PC-9 (cell line): ENCODE measurements around the gene GSK3B. TPM values are rescaled to one million over a fixed set of nuclear protein-coding genes. Genes with fewer than 3 reads are reported as not detected.

Experiments
- BruUV-seq: library from RNA; stranded (reverse); fragments of 400-500 nt; replicated peaks from 2 replicates; lab custom pipeline; 2021; lab: Mats Ljungman, UMichigan
- CTCF ChIA-PET: fragments of 300-600 bp; sonication (Branson Sonifier 250); formaldehyde crosslinking; loops from one replicate; lab custom pipeline; 2022; ENCODE audit warnings: antibody characterized with exemption; lab: Charles Lee
- POLR2A ChIA-PET: fragments of 300-600 bp; sonication (Branson Sonifier 250); formaldehyde crosslinking; loops from one replicate; lab custom pipeline; 2022; ENCODE audit warnings: antibody characterized with exemption; ENCODE audit not compliant: unreplicated experiment; lab: Charles Lee
- DNase-seq, 2 experiments: peaks; one replicate each; pipeline versions ENCODE4 v3.0.0 to v3.0.0-alpha.2; 2015 to 2022; ENCODE audit warnings: mixed read lengths in 1 of 2
- H2AFZ ChIP-seq: fragments of 200-600 bp; sonication (generic); 2 replicates; pipeline ENCODE4 v1.8.1; 2017; ENCODE audit warnings: antibody characterized with exemption
- H3F3A ChIP-seq: fragments of 200-600 bp; sonication (generic); 2 replicates; pipeline ENCODE4 v1.8.1; 2017; ENCODE audit warnings: antibody characterized with exemption, mild to moderate bottlenecking, low read depth; ENCODE audit not compliant: insufficient read depth
- H3K27ac ChIP-seq: fragments of 200-600 bp; sonication (generic); 2 replicates; pipeline ENCODE4 v1.6.1; 2016; ENCODE audit warnings: mixed run types
- H3K27me3 ChIP-seq: fragments of 200-600 bp; sonication (generic); 2 replicates; pipeline ENCODE4 v1.6.1; 2016; ENCODE audit warnings: low read depth, mixed run types; ENCODE audit not compliant: insufficient read depth
- H3K36me3 ChIP-seq: fragments of 200-600 bp; sonication (generic); 2 replicates; pipeline ENCODE4 v1.6.1; 2016; ENCODE audit warnings: low read depth, mixed run types
- H3K4me1 ChIP-seq: fragments of 200-600 bp; sonication (generic); replicated peaks from 2 replicates; pipeline ENCODE4 v1.6.1; 2016; ENCODE audit warnings: mixed run types; ENCODE audit not compliant: insufficient read depth
- H3K4me2 ChIP-seq: fragments of 200-600 bp; sonication (generic); 2 replicates; pipeline ENCODE4 v1.6.1; 2017; ENCODE audit warnings: mixed run types
- H3K4me3 ChIP-seq: fragments of 200-600 bp; sonication (generic); 2 replicates; pipeline ENCODE4 v1.6.1; 2016; ENCODE audit warnings: mixed run types
- H3K79me2 ChIP-seq: fragments of 200-600 bp; sonication (generic); 2 replicates; pipeline ENCODE4 v1.6.1; 2017; ENCODE audit warnings: low read depth, mixed run types
- H3K9me2 ChIP-seq: fragments of 200-600 bp; sonication (generic); 2 replicates; pipeline ENCODE4 v1.8.1; 2017; ENCODE audit warnings: mild to moderate bottlenecking; ENCODE audit not compliant: insufficient read depth
- H3K9me3 ChIP-seq: fragments of 200-600 bp; sonication (generic); 2 replicates; pipeline ENCODE4 v1.8.1; 2016; ENCODE audit warnings: low read depth; ENCODE audit not compliant: insufficient read depth
- H4K20me1 ChIP-seq: fragments of 200-600 bp; sonication (generic); 2 replicates; pipeline ENCODE4 v1.8.1; 2017; ENCODE audit not compliant: insufficient read depth
- CTCF ChIP-seq: fragments of 200-600 bp; sonication (generic); conservative IDR thresholded peaks from 2 replicates; pipeline ENCODE4 v1.6.1; 2017; ENCODE audit warnings: mixed run types, antibody characterized with exemption, mild to moderate bottlenecking, moderate library complexity
- EZH2 ChIP-seq: fragments of 200-600 bp; sonication (generic); IDR thresholded peaks from 2 replicates; pipeline ENCODE4 v1.8.0; 2017; ENCODE audit warnings: antibody characterized with exemption, low read depth
- intact Hi-C: fragments of 100-400 bp; cut with micrococcal nuclease; formaldehyde crosslinking; loops from one replicate; pipeline ENCODE4 v1.10.0; 2022; ENCODE audit not compliant: unreplicated experiment
- total RNA-seq: library from RNA; stranded (reverse); gene quantifications from 2 replicates; pipeline ENCODE4 v1.2.3, GENCODE V29; 2021

GSK3B gene
- total RNA-seq, 1 experiment from 2014 or later, result 62.0 TPM

- intact Hi-C loops, result no loop called here
- H3K4me2 ChIP-seq, result no peak overlapping the region
- no peak overlapping the region for H3K4me3 ChIP-seq
- no peaks in the 10 kb centered on the region for H3K79me2 ChIP-seq
- peaks cover 6% of the 10 kb centered on the region; the same call in 1 of the 2 replicates for H3K4me1 ChIP-seq
- H3K27ac ChIP-seq, result no peak overlapping the region
- no peaks in the 10 kb centered on the region for H4K20me1 ChIP-seq
- H2AFZ ChIP-seq, result no peak overlapping the region
- CTCF ChIA-PET, result no interaction called here
- POLR2A ChIA-PET, result no interaction called here
- no TSS peak for BruUV-seq
- H3K27me3 ChIP-seq, result no peaks in the 10 kb centered on the region
- H3F3A ChIP-seq, result no peaks in the 10 kb centered on the region
- DNase-seq, result no peak
- no peaks in the 10 kb centered on the region for H3K36me3 ChIP-seq
- H3K9me2 ChIP-seq, result no peaks in the 10 kb centered on the region
- no peak for TF ChIP-seq EZH2
- 0 out of 2 replicates have a peak, but pooled peaks cover 6% of the 10 kb centered on the region for H3K9me3 ChIP-seq
Observed at GRCh38 chr3:120130656-120131055, 36.4 kb upstream of the GSK3B start.

GRCh38 chr3:120129718-120130513 lies 35.7 kb upstream of the GSK3B start:
- Histone ChIP-seq H3K27ac (no peak overlapping the region), H3K79me2 (no peaks in the 10 kb centered on the region), H3F3A (no peaks in the 10 kb centered on the region), H2AFZ (no peak overlapping the region), H3K4me3 (no peak overlapping the region), H3K4me2 (no peak overlapping the region), H3K27me3 (no peaks in the 10 kb centered on the region), H3K9me2 (no peaks in the 10 kb centered on the region), H4K20me1 (no peaks in the 10 kb centered on the region), H3K4me1 (no peaks in the 10 kb centered on the region), H3K36me3 (no peaks in the 10 kb centered on the region), H3K9me3 (0 out of 2 replicates have a peak, but pooled peaks cover 1% of the 10 kb centered on the region)
- ChIA-PET CTCF (no interaction called here), POLR2A (no interaction called here)
- TF ChIP-seq EZH2 (no peak), CTCF (no peak)
- intact Hi-C loops, result no loop called here
- DNase-seq, result no peak
- no TSS peak for BruUV-seq

- Histone ChIP-seq H2AFZ (no peak overlapping the region), H3K4me2 (no peak overlapping the region), H3K9me2 (no peaks in the 10 kb centered on the region), H3K4me1 (no peaks in the 10 kb centered on the region), H3K36me3 (no peaks in the 10 kb centered on the region), H4K20me1 (no peaks in the 10 kb centered on the region), H3K27ac (no peak overlapping the region), H3K4me3 (no peak overlapping the region), H3K9me3 (no peaks in the 10 kb centered on the region), H3F3A (no peaks in the 10 kb centered on the region), H3K27me3 (no peaks in the 10 kb centered on the region), H3K79me2 (no peaks in the 10 kb centered on the region)
- CTCF ChIA-PET, result no interaction called here
- POLR2A ChIA-PET, result interaction anchor here (0.6 to 0.7 kb wide), 2 partner anchors 34 to 60 kb away, joined by 3 read pairs; no protein-coding TSS in a partner anchor
- intact Hi-C loops, result no loop called here
- BruUV-seq, result no TSS peak
- TF ChIP-seq CTCF, result no peak
- TF ChIP-seq EZH2, result no peak
- no peak for DNase-seq
Observed at GRCh38 chr3:120129051-120129450, 34.8 kb upstream of the GSK3B start.
